HepG2 (cell line): ENCODE data around the gene FCN3. TPM values are rescaled to one million over a fixed set of nuclear protein-coding genes. Genes with fewer than 3 reads are reported as not detected.

Source experiments
- ATF5 ChIP-seq: sonication (generic); formaldehyde crosslinking; IDR thresholded peaks from 2 replicates; pipeline ENCODE4 v1.4.0; 2020; ENCODE audit warnings: mild to moderate bottlenecking, low read depth, missing genetic modification reagents
- EED ChIP-seq: sonication (generic); formaldehyde crosslinking; IDR thresholded peaks from 2 replicates; pipeline ENCODE4 v1.5.0; 2020; ENCODE audit warnings: mild to moderate bottlenecking, missing genetic modification reagents
- ETS1 ChIP-seq: sonication (generic); formaldehyde crosslinking; IDR thresholded peaks from 2 replicates; pipeline ENCODE4 v1.4.0; 2020; ENCODE audit warnings: missing genetic modification reagents
- FOXJ3 ChIP-seq: sonication (generic); formaldehyde crosslinking; IDR thresholded peaks from 2 replicates; pipeline ENCODE4 v1.4.0; 2020; ENCODE audit warnings: missing genetic modification reagents, mild to moderate bottlenecking, borderline replicate concordance
- FOXO4 ChIP-seq: sonication (generic); formaldehyde crosslinking; conservative IDR thresholded peaks from 2 replicates; pipeline ENCODE4 v1.8.1; 2023; ENCODE audit warnings: missing genetic modification reagents
- LCORL ChIP-seq, 2 experiments: fragments of 450-650 bp in 1 of 2; sonication (generic) in 1 of 2; formaldehyde crosslinking in 1 of 2; IDR thresholded peaks; 2 replicates each; pipeline versions ENCODE4 v1.5.0 to v1.6.1; 2017 to 2020; ENCODE audit warnings: antibody characterized with exemption in 1 of 2, missing genetic modification reagents in 1 of 2
- MAFK ChIP-seq, 2 experiments: IDR thresholded peaks in 1 of 2; conservative IDR thresholded peaks in 1 of 2; 2 replicates each; pipeline ENCODE4 v1.6.1; 2011; ENCODE audit warnings: improper control_type of control experiment in 2 of 2, low read length in 2 of 2
- MTA1 ChIP-seq: sonication (generic); formaldehyde crosslinking; IDR thresholded peaks from 2 replicates; pipeline ENCODE4 v1.4.0; 2020; ENCODE audit warnings: missing genetic modification reagents, mild to moderate bottlenecking, borderline replicate concordance
- NPAS2 ChIP-seq: sonication (generic); formaldehyde crosslinking; IDR thresholded peaks from 2 replicates; pipeline ENCODE4 v1.8.0; 2022; ENCODE audit warnings: mild to moderate bottlenecking, missing genetic modification reagents, borderline replicate concordance
- RFXANK ChIP-seq: IDR thresholded peaks from 2 replicates; pipeline ENCODE4 v1.6.1; 2016
- SIN3A ChIP-seq: IDR thresholded peaks from 2 replicates; pipeline ENCODE4 v1.6.1; 2011; ENCODE audit warnings: low read depth, mild to moderate bottlenecking, control low read depth, low read length, borderline replicate concordance
- SIX4 ChIP-seq: sonication (generic); formaldehyde crosslinking; IDR thresholded peaks from 2 replicates; pipeline ENCODE4 v1.4.0; 2020; ENCODE audit warnings: missing genetic modification reagents
- SMYD3 ChIP-seq: sonication (generic); formaldehyde crosslinking; IDR thresholded peaks from 2 replicates; pipeline ENCODE4 v1.8.1; 2023; ENCODE audit warnings: mild to moderate bottlenecking, missing genetic modification reagents
- TERF1 ChIP-seq: sonication (generic); formaldehyde crosslinking; IDR thresholded peaks from 2 replicates; pipeline ENCODE4 v1.8.0; 2022; ENCODE audit warnings: mild to moderate bottlenecking, missing genetic modification reagents, moderate library complexity
- THYN1 ChIP-seq: sonication (generic); formaldehyde crosslinking; IDR thresholded peaks from 2 replicates; pipeline ENCODE4 v1.8.1; 2023; ENCODE audit warnings: low read depth, mild to moderate bottlenecking, moderate library complexity, missing genetic modification reagents, borderline replicate concordance
- YEATS2 ChIP-seq: sonication (generic); formaldehyde crosslinking; IDR thresholded peaks from 2 replicates; pipeline ENCODE4 v1.4.0; 2020; ENCODE audit warnings: missing genetic modification reagents, borderline replicate concordance
- ZBTB21 ChIP-seq: sonication (generic); formaldehyde crosslinking; IDR thresholded peaks from 2 replicates; pipeline ENCODE4 v1.4.0; 2020; ENCODE audit warnings: missing genetic modification reagents
- ZNF296 ChIP-seq: sonication (generic); formaldehyde crosslinking; conservative IDR thresholded peaks from 2 replicates; pipeline ENCODE4 v1.5.0; 2020; ENCODE audit warnings: mild to moderate bottlenecking, missing genetic modification reagents
- ZNF354B ChIP-seq: sonication (generic); formaldehyde crosslinking; IDR thresholded peaks from 2 replicates; pipeline ENCODE4 v1.8.0; 2022; ENCODE audit warnings: mild to moderate bottlenecking, missing genetic modification reagents
- ZNF563 ChIP-seq: sonication (generic); formaldehyde crosslinking; IDR thresholded peaks from 2 replicates; pipeline ENCODE4 v1.8.0; 2022; ENCODE audit warnings: mild to moderate bottlenecking, moderate library complexity, missing genetic modification reagents
- ZNF639 ChIP-seq: conservative IDR thresholded peaks from 2 replicates; pipeline ENCODE4 v1.6.1; 2018; ENCODE audit warnings: missing genetic modification reagents
- ZNF7 ChIP-seq: IDR thresholded peaks from 2 replicates; pipeline ENCODE4 v1.6.1; 2016; ENCODE audit warnings: missing biosample characterization, missing genetic modification reagents
- ZNF713 ChIP-seq: sonication (generic); formaldehyde crosslinking; IDR thresholded peaks from 2 replicates; pipeline ENCODE4 v1.4.0; 2020; ENCODE audit warnings: mild to moderate bottlenecking, missing genetic modification reagents
- ZSCAN9 ChIP-seq: IDR thresholded peaks from 2 replicates; pipeline ENCODE4 v1.6.1; 2016; ENCODE audit warnings: borderline replicate concordance
- polyA plus RNA-seq, 8 experiments: library from polyadenylated mRNA; depleted of rRNA in 3 of 8; stranded (reverse) in 7 of 8; unstranded in 1 of 8; fragments of >200 nt; fragmentation: Illumina TruSeq in 4 of 8; extraction: Trizol in 4 of 8; gene quantifications; 2 replicates each; pipeline versions ENCODE4 v1.2.1 to v1.2.3, GENCODE V29; 2011 to 2016; ENCODE audit warnings: low read depth in 4 of 8, missing spikeins in 1 of 8, mixed read lengths in 1 of 8; ENCODE audit not compliant: insufficient read depth in 1 of 8
- total RNA-seq, 5 experiments: library from RNA; depleted of rRNA; stranded (reverse); fragments of >200 nt; fragmentation: Illumina TruSeq; extraction: Trizol; gene quantifications; 2 replicates each; pipeline ENCODE4 v1.2.3, GENCODE V29; 2016; ENCODE audit warnings: low read depth in 1 of 5

FCN3 gene
- total and polyA plus RNA-seq, 2 of the 13 experiments (the other 11 are each of a cell fraction or from before 2014, with no cell fraction given) = not detected

- no peak for TF ChIP-seq RFXANK (CRISPR knock-in tag)
- no peak for TF ChIP-seq ZNF7
- TF ChIP-seq MTA1 (CRISPR knock-in tag) = no peak
- 0 out of 2 replicates have a peak, but pooled peaks have one; percentile 26 for TF ChIP-seq FOXJ3 (CRISPR knock-in tag)
- TF ChIP-seq ZNF563 (CRISPR knock-in tag) = 0 out of 2 replicates have a peak, but pooled peaks have one; percentile 32
- no peak for TF ChIP-seq FOXO4
- TF ChIP-seq ZSCAN9 (CRISPR knock-in tag) = no peak
- no peak for TF ChIP-seq TERF1 (CRISPR knock-in tag)
- TF ChIP-seq LCORL (IDR thresholded peaks at IDR 0.05) = no peak
- peak; percentile 26; the same call in 1 of the 2 replicates for TF ChIP-seq LCORL (CRISPR knock-in tag; IDR thresholded peaks at IDR 0.05)
- TF ChIP-seq MAFK (conservative IDR thresholded peaks at IDR 0.05 in 1 of 2, IDR thresholded peaks at IDR 0.05 in 1 of 2; ENCODE audit: low read length in 2 of 2) = 0 out of 4 replicates have a peak, but pooled peaks of 1 of the 2 experiments have one; percentile 23
- no peak for TF ChIP-seq NPAS2 (CRISPR knock-in tag)
- peak; percentile 62; the same call in 1 of the 2 replicates for TF ChIP-seq YEATS2 (CRISPR knock-in tag)
- no peak for TF ChIP-seq ZBTB21 (CRISPR knock-in tag)
- no peak for TF ChIP-seq ETS1
- no peak for TF ChIP-seq ZNF639
- TF ChIP-seq ZNF354B = no peak
- TF ChIP-seq EED = no peak
- no peak for TF ChIP-seq THYN1 (CRISPR knock-in tag)
- no peak for TF ChIP-seq ZNF296
- no peak for TF ChIP-seq SIN3A
- TF ChIP-seq SIX4 = no peak
- no peak for TF ChIP-seq ZNF713 (CRISPR knock-in tag)
- no peak for TF ChIP-seq SMYD3 (CRISPR knock-in tag)
- no peak for TF ChIP-seq ATF5
These were observed 32.9 kb downstream of the FCN3 start, which contains the start of gene SYTL1 (continued) for GRCh38 chr1:27341525-27342252.
